GM21576 (cell line): Measurements from ENCODE around the gene FAM3D.

Experiments
- ATAC-seq: cut with Tn5 transposase; IDR thresholded peaks from one replicate; pipeline ENCODE4 v1.9.1; 2021; ENCODE audit warnings: mild to moderate bottlenecking, moderate library complexity; ENCODE audit not compliant: unreplicated experiment

Gene FAM3D

GRCh38 chr3:58657571-58658141 lies 8.9 kb downstream of the FAM3D start:
- no peak for ATAC-seq

DNA sequence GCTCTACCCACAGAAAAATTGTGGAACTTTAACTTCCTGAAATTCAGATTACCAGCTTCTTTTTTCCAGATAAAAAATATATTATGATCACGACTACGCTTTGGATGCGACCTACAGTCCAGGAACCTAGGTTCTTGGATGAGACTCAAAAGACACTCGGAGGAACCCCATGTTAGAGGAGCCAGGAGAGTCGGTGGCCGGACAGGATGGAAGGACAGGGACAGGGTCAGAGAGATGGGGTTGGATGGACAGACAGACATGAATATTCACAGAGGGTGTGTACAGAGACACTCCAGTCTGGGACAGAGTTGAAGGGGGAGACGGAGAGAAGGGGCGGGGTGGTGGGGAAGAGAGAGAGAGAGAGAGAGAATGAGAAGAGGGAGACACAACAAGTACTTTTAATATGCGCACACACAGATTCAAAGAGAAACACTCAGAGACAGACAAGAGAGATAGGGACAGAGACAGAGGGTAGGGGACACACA lies 9.5 kb downstream of the FAM3D start:
- ATAC-seq: no peak

- no peak for ATAC-seq
Observed at GRCh38 chr3:58656631-58657030, 9.9 kb downstream of the FAM3D start.

GRCh38 chr3:58654466-58654865 lies 12.1 kb downstream of the FAM3D start:
- ATAC-seq: no peak

GRCh38 chr3:58652624-58653023 lies 13.9 kb downstream of the FAM3D start:
- no peak for ATAC-seq

DNA sequence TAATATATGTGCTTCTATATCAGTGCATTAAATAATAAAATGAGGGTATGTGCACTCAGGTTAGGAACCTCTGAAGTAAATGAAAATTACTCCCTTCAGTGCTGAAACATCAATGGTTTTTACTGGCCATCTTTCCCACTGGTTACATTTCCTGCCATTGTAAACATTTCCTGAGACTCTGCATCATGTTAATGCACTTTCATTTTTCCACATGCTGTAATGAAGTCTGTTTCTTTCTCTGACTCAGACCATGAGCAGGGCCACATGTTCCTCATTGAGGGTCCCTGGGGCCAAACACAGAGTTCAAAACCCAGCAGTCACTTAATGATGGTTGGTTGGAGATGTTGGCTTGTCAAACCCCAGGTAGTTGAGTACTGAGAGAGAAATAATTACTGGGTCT lies 15.3 kb downstream of the FAM3D start:
- no peak for ATAC-seq

DNA sequence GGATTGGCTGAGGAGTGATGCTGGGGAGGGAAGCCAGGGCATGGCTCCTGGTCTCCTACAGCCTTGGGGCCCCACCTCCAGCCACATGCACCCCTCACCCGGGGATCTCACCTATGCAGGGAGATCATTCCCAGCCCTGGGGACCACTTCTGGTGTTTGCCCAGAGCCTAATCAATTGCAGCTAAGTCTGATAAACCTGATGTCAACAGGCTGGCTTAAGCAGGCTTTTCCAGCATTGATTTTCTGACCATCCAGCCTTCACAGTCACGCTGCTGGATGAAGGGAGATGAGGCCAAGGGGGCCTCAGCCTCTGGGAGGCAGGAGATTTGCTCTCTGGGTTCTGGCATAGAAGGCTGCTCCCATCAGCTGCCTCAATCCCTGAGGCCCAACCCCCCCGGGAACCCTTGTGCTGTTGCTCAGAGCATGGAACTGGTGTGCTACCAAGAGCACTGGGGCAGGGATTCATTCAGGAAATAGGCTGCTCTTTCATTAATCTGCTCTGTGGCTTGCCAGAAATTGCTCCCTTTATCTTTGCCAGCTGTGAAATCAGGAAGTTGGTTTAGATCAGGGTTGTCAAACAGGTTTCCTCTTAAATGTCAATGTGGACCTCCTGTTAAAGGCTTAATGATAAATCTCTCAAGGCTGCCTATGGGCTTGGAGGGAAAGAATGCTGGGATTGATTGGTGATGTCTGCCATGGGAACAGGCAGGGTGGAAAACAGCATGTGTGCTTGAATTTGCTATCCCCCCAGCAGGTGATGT lies 19.0 kb downstream of the FAM3D start:
- no peak for ATAC-seq

DNA sequence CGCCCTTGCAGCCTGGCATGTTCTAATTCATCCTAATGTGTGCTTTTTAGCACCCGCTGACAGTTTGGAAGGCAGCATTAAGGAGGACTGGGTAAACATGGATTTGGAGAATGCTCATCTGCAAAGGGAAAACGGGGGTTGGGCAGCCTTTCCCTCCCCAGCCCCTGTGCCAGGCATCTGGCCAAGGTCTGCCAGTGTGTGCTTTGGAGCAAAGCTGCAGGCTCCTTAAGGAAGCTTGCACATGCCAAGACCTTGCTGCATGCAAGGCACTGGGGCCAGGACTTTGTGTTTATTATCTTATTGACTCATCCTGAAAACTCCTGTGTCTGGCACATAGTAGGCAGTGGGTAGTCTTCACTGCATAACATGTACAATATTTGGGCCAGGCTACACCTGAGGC lies 20.1 kb downstream of the FAM3D start:
- ATAC-seq: no peak

GRCh38 chr3:58645726-58646125 lies 20.8 kb downstream of the FAM3D start:
- no peak for ATAC-seq

- no peak for ATAC-seq
Observed at GRCh38 chr3:58642846-58643245, 23.7 kb downstream of the FAM3D start.

- ATAC-seq: peak; percentile 87
Observed at GRCh38 chr3:58640700-58641372, 25.7 kb downstream of the FAM3D start.

DNA sequence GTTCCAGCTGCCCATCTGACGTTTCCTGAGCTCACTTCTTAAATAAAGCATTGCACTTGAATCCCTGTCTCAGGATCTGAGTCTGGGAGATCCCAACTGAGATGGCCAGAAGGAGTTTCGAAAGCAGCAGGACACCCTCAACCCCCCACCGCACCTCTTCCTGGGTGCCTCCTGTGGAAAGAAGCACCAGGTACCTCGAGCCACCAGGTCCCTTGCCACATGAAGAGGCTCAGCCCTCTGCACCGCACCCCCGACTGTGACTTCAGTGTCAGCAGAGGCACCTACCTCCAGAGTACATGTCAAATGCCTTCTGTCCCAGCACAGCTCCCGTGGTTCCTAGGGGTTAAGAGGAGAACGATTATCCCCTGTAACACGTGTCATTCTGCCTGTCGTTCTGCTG lies 26.7 kb downstream of the FAM3D start:
- ATAC-seq: no peak

- no peak for ATAC-seq
Observed at GRCh38 chr3:58639001-58639400, 27.6 kb downstream of the FAM3D start.

DNA sequence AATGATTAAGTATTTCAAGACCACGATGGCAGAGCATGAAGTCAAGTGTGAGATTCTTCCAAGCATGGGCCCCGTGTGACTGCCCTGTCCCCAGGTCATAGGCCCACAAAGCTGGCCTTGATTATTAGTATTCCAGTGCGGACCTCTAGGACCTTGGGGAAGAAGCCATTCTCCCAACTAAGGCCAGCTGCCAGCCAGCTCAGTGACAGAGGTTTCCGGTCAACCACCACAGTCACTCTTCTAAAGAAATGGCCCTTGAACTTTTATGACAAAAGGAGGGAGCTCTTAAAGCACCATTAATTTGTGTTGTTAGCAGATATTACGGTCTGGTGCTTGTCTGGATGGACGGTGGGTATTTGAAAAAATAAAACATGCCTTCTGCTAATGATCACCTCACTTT lies 28.0 kb downstream of the FAM3D start:
- ATAC-seq: no peak

DNA sequence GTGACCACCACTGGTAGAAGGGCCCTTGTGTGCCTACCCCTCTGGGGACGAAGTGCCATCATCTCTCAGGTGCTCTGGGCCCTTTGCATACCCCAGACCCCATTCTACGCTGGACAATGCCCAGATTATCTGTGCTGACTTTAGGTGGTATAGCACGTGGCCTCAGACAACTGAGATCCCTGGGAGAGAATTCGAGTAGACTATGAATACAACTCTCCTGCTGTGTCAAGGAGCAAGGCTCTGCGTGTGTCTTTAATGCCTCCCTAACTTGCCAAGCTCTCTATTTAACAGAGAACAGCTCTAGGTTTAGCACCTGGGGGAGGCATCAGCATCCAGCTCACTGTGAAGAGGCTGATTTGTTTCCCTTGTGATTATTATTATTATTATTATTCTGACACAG lies 29.1 kb downstream of the FAM3D start:
- no peak for ATAC-seq

GRCh38 chr3:58635371-58636285 lies 30.9 kb downstream of the FAM3D start:
- ATAC-seq: no peak

GRCh38 chr3:58633157-58633865 lies 33.3 kb downstream of the FAM3D start:
- no peak for ATAC-seq

- ATAC-seq: no peak
Observed at GRCh38 chr3:58631742-58632141, 34.8 kb downstream of the FAM3D start.

DNA sequence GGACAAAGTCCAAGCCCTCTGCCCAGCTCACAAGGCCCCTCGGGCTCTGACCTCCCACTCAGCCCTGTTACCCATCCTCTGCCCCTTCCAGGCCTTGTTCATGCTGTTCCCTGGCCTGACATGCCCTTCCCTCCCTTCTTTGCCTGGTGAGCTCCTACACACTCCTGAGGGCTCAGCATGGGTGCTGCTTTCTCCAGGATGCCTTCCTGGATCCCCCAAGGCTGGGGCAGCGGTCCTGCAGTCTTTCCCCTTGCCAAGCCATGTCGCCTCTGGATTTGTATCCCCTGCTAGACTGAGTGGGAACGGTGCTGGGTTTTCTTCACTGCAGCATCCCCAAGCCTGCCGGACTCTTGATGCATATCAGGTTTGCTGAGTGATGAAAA lies 35.9 kb downstream of the FAM3D start:
- ATAC-seq: no peak

DNA sequence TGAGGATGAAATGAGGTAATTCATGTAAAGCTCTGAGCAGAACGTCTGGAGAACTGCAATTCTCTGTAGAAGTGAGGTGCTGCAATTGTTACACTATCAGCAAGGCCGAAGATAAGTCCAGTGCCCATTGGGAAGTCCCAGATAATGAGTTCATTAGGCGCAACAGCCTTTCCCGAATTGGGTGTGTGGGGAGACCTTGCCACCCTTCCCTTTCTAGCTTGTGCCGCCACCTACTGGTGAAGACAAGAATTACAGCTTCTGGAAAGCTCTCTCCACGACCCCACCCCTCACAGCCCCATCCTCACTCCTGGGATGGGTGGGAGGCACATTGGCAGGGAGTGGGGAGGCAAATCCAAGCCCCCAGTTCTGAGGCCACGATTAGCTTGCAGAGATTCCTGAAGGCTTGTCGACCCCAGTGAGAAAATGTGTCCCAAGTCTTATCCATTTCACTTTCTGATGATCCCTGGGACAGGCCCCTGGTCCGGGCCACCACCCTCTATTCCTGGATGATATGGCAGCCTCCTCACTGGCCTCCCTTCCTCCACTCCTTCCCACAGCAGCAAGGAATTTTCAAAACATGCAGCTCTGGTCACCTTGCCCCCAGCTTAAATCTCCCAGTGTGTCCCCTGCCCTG lies 36.4 kb downstream of the FAM3D start:
- ATAC-seq: peak; percentile 50
